Testis (tissue), 3 donors: ENCODE results near the gene AKAP8L. TPM values are rescaled to one million over a fixed set of nuclear protein-coding genes. Genes with fewer than 3 reads are reported as not detected.
"Not testable (repeated sequence)": the region's sequence is repeated elsewhere in the genome, so short reads cannot be mapped to it uniquely, and the experiment has no call there.

Experiments used
- DNase-seq: peaks from one replicate; pipeline ENCODE4 v3.0.0-alpha.2; 2019
- H3K27ac ChIP-seq, 2 donors: fragments of 200-600 bp; sonication (generic); one replicate each; pipeline ENCODE4 v1.5.1; 2019
- H3K27me3 ChIP-seq: fragments of 200-600 bp; sonication (generic); one replicate; pipeline ENCODE4 v1.5.1; 2019
- H3K36me3 ChIP-seq: fragments of 200-600 bp; sonication (generic); one replicate; pipeline ENCODE4 v1.5.1; 2017; ENCODE audit warnings: low read depth; ENCODE audit errors: missing control alignments
- H3K4me1 ChIP-seq: fragments of 200-600 bp; sonication (generic); one replicate; pipeline ENCODE4 v1.5.1; 2019
- H3K4me3 ChIP-seq, 2 donors: fragments of 200-600 bp; sonication (generic); one replicate each; pipeline ENCODE4 v1.5.1; 2017 to 2019
- H3K9me3 ChIP-seq: fragments of 200-600 bp; sonication (generic); one replicate; pipeline ENCODE4 v1.5.1; 2017
- POLR2A ChIP-seq: fragments of 450-650 bp; IDR thresholded peaks from one replicate; pipeline ENCODE4 v1.6.1; 2017; ENCODE audit warnings: antibody characterized with exemption, mild to moderate bottlenecking, moderate library complexity
- WGBS, 2 donors: methylation state at CpG; one replicate each; pipeline ENCODE4 v1.1.5; 2018; 5-methylcytosine and 5-hydroxymethylcytosine counted together
- intact Hi-C: fragments of 100-400 bp; cut with DNase I; formaldehyde crosslinking; loops from one replicate; pipeline ENCODE4 v1.15.1; 2023; ENCODE audit warnings: low total_unique reads
- polyA plus RNA-seq: library from polyadenylated mRNA; stranded (reverse); fragments of 350-450 nt; fragmentation: Illumina TruSeq; extraction: RNeasy Lipid Tissue Mini Kit (QIAGEN cat#74804); gene quantifications from one replicate; pipeline ENCODE4 v1.2.3, GENCODE V29; 2014; ENCODE audit warnings: low read depth, low replicate concordance; ENCODE audit not compliant: insufficient read depth
- total RNA-seq, 2 donors: library from RNA; depleted of rRNA; stranded (reverse); fragments of >200 nt; gene quantifications; one replicate each; pipeline ENCODE4 v1.2.3, GENCODE V29; 2016
- TF ChIP-seq, protein P1 (sequence below), 3 experiments: fragments of 450-650 bp in 2 of 3; fragments of 200-600 bp in 1 of 3; sonication (generic) in 1 of 3; IDR thresholded peaks; one replicate each; pipeline ENCODE4 v1.5.1; 2016 to 2019; ENCODE audit warnings: antibody characterized with exemption in 3 of 3, mild to moderate bottlenecking in 2 of 3, moderate library complexity in 1 of 3

The AKAP8L gene
- total and polyA plus RNA-seq, 3 donors from 2014 or later = 131 to 399 (median 334) TPM

DNA sequence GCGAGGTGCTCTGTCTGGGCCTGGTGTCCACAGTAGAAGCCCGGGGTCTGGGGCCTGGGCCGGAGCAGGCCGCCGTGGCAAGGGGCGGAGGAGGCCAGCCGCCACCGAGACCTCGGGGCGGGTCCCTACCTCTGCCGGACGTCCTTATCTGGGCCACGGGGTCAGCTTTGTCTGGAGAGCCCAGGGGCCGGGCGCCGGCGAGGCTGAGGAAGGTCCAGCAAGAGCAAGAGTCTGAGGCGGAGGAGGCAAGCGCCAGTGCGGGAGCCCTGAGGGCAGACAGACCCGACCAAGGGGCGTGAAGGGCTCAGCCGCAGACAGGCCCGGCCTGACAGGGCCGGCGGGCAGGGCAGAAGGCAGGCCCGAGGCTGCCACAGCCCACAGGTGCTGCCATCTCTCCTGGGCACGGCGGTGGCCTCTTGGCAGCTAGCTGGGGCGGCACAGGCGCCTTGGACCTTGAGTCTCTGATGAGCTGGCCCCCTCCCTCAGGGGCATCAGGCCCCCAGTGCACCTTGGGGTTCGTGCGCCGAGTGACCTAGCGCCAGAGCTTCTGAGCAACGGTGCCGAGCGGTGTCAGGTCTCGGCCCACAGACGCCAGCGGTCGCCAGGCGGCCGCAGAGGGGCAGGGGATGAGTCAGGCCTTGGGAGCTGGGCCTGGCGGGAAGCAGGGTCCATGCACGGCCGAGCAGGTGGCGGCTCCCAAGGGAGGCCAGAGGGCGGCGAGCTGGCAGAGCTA is 20.1 kb downstream of the AKAP8L start:
- intact Hi-C loops = no loop called here
- no peak for TF ChIP-seq POLR2A
- TF ChIP-seq, protein P1, sequence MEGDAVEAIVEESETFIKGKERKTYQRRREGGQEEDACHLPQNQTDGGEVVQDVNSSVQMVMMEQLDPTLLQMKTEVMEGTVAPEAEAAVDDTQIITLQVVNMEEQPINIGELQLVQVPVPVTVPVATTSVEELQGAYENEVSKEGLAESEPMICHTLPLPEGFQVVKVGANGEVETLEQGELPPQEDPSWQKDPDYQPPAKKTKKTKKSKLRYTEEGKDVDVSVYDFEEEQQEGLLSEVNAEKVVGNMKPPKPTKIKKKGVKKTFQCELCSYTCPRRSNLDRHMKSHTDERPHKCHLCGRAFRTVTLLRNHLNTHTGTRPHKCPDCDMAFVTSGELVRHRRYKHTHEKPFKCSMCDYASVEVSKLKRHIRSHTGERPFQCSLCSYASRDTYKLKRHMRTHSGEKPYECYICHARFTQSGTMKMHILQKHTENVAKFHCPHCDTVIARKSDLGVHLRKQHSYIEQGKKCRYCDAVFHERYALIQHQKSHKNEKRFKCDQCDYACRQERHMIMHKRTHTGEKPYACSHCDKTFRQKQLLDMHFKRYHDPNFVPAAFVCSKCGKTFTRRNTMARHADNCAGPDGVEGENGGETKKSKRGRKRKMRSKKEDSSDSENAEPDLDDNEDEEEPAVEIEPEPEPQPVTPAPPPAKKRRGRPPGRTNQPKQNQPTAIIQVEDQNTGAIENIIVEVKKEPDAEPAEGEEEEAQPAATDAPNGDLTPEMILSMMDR (IDR thresholded peaks at IDR 0.05) = no peak
- H3K27ac ChIP-seq = no peak overlapping the region
- H3K27me3 ChIP-seq = no peaks in the 10 kb centered on the region
- whole genome bisulfite sequencing, 2 donors = 86% methylated on average over 50 of the region's 50 CpGs; no CpG with 5 or more reads in 1 of the 2 donors
- peaks cover 28% of the 10 kb centered on the region for H3K4me1 ChIP-seq
- H3K36me3 ChIP-seq = no peaks in the 10 kb centered on the region
- no peak overlapping the region for H3K4me3 ChIP-seq
- H3K9me3 ChIP-seq = no peaks in the 10 kb centered on the region
- no peak for DNase-seq

DNA sequence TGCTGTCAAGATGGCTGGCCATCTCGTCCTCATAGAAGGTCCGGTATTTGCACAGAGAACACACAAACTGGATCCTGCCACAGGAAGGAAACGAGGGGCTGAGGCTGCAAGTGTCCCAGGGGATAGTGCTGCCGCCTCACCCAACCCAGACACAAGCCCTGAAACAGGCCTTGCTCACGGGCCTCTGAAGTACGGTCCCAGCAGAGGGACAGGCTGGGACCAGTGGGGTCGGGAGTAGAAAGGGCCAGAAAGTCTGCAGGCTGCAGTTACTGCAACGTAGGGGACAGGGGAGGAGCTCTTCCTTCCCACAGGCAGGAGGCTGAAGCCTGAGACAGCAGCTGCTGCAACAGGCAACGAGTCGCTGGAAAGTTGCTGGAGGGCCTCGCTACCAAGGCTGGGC is 21.0 kb downstream of the AKAP8L start:
- Histone ChIP-seq H3K27ac (no peak overlapping the region), H3K27me3 (no peaks in the 10 kb centered on the region), H3K36me3 (no peaks in the 10 kb centered on the region), H3K4me3 (no peak overlapping the region), H3K9me3 (no peaks in the 10 kb centered on the region), H3K4me1 (peaks cover 19% of the 10 kb centered on the region)
- DNase-seq = no peak
- TF ChIP-seq, protein P1 (IDR thresholded peaks at IDR 0.05) = no peak
- TF ChIP-seq POLR2A = no peak
- 81 to 90% methylated on average over 9 to 11 of the region's 11 CpGs for WGBS, 2 donors
- intact Hi-C loops = no loop called here

DNA sequence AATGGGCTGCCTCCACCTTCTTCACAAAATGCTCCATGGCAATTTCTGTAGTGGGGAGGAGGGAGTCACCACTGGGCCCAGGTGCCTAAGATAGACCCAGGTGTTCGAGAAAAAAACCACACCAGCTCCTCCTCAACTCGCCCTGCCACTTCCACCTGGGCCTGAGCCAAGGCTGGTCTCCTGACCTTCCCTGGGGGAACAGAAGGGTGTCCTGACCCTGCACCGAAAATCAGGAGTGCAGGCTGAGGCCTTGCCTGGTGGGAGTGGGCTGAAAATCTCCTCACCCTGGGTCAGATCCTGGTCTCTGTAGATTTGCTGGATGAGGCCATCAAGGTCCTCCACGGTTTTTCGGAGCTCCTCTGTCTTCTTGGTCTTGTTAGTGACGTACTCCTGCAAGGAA is 21.6 kb downstream of the AKAP8L start:
- Histone ChIP-seq H3K27me3 (no peaks in the 10 kb centered on the region), H3K36me3 (no peaks in the 10 kb centered on the region), H3K27ac (no peak overlapping the region), H3K4me1 (peaks cover 16% of the 10 kb centered on the region), H3K9me3 (no peaks in the 10 kb centered on the region), H3K4me3 (no peak overlapping the region)
- TF ChIP-seq, protein P1 (IDR thresholded peaks at IDR 0.05) = no peak
- no peak for TF ChIP-seq POLR2A
- intact Hi-C loops = no loop called here
- 86 to 94% methylated on average over 6 of the region's 6 CpGs for WGBS, 2 donors
- no peak for DNase-seq

DNA sequence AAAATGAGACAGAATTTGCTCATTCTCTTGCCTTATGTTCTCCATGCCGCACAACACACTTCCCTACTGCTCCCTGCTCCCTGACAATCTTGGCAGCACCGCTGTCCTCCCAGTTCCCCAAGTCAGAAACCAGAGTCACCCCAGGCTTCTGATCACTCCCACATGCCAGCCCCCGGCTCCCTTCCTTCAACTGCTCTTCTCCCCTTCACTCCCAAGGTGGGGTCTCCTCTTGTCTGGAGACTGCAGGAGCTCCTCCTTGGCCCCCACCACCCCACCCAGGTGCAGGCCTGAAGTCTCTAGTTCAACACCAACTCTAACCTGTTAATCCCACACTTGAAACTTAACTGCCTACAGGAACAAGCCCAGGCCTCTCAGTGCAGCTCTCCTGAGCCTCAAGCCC is 22.4 kb downstream of the AKAP8L start:
- WGBS, 2 donors = 97 to 100% methylated on average over 3 of the region's 3 CpGs
- Histone ChIP-seq H3K4me3 (no peak overlapping the region), H3K9me3 (no peaks in the 10 kb centered on the region), H3K27ac (no peak overlapping the region), H3K27me3 (no peaks in the 10 kb centered on the region), H3K4me1 (peaks cover 8% of the 10 kb centered on the region), H3K36me3 (no peaks in the 10 kb centered on the region)
- DNase-seq = no peak
- intact Hi-C loops = no loop called here
- TF ChIP-seq POLR2A = no peak
- TF ChIP-seq, protein P1 (IDR thresholded peaks at IDR 0.05) = no peak

DNA sequence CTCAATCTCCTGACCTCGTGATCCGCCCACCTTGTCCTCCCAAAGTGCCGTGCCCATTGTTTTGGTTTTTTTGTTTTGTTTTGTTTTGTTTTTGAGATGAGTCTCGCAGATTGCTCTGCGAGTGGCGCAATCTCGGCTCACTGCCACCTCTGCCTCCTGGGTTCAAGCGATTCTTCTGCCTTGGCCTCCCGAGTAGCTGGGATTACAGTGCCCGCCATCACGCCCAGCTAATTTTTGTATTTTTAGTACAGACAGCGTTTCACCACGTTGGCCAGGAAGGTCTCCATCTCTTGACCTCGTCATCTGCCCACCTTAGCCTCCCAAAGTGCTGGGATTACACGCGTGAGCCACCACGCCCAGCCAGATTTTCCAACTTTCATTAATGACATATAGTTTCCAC is 23.5 kb downstream of the AKAP8L start:
- H3K36me3 ChIP-seq, intact Hi-C loops, DNase-seq, H3K9me3 ChIP-seq, H3K27ac ChIP-seq, H3K27me3 ChIP-seq, H3K4me1 ChIP-seq, H3K4me3 ChIP-seq: not testable (repeated sequence)
- WGBS, 2 donors = 95 to 96% methylated on average over 17 of the region's 17 CpGs
